ENCODE measurements around the gene GUCA1C.

The GUCA1C gene

DNA sequence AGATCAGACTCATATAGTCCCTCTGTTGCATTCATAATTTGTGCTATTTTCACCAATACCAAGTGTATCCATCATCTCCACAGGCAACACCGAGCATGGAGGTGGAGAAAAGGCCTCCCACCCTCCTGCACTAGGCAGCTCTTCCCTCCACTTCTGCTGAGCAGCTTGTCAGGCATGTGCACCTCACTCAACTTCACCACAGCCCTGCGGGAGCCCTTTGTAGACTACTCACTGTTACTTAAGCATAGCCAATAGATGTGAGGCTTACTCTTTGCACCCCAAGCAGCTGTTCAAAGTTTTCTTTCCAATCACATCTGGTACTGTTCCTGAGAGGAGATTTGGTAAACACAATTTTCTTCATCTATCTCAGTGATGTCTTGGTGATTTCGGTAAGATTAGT lies 16.9 kb upstream of the GUCA1C start:
- TF ChIP-seq, protein P1, sequence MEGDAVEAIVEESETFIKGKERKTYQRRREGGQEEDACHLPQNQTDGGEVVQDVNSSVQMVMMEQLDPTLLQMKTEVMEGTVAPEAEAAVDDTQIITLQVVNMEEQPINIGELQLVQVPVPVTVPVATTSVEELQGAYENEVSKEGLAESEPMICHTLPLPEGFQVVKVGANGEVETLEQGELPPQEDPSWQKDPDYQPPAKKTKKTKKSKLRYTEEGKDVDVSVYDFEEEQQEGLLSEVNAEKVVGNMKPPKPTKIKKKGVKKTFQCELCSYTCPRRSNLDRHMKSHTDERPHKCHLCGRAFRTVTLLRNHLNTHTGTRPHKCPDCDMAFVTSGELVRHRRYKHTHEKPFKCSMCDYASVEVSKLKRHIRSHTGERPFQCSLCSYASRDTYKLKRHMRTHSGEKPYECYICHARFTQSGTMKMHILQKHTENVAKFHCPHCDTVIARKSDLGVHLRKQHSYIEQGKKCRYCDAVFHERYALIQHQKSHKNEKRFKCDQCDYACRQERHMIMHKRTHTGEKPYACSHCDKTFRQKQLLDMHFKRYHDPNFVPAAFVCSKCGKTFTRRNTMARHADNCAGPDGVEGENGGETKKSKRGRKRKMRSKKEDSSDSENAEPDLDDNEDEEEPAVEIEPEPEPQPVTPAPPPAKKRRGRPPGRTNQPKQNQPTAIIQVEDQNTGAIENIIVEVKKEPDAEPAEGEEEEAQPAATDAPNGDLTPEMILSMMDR (IDR thresholded peaks at IDR 0.05; ENCODE audit: insufficient read depth, low read depth, low read length, missing control alignments), result no peak
- H3K4me3 ChIP-seq (ENCODE audit: low read depth, low read length), result no peak overlapping the region
- DNase-seq (ENCODE audit: low read depth), result no peak

DNA sequence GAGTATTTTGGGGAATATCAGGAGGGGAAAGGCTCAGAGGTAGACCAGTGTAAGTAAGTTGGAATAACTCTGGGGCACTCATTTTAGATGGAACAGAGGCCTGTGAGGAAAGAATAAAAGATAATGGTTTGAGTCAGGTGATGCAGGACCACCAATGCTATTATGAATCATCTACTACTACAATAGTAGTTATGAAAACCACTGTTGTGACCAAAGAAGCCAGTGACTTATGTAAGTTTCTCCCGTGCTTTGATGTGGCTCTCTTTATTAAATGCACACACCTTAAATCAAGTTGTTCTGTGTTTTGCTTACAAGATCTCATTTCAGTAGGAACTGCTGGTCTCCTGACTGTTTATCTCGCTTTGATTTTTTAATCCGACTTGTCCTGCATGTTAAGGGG lies 13.1 kb upstream of the GUCA1C start:
- H3K4me3 ChIP-seq (ENCODE audit: low read depth, low read length), result no peak overlapping the region
- TF ChIP-seq, protein P1 (IDR thresholded peaks at IDR 0.05; ENCODE audit: insufficient read depth, low read depth, low read length, missing control alignments), result no peak
- peak; percentile 25 for DNase-seq (ENCODE audit: low read depth)

DNA sequence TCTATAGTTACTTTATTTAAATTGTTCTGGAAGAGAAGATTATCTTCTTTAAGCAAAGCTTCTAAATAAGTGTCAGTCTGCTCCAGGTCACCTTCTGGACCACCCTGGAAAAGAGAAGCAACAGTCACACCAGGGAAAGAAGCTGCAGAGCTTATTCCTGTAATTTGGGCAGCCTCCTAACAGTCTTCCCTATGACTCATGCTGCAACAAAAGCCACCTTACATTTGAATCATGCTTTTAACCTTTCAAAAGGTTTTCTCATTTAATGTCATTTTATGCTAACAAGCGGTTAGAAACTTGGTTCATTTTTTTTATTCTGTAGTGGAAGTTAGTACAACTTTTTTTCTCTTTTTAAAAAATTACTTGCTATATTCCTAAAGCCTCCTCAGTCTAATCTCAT lies 5.3 kb upstream of the GUCA1C start:
- DNase-seq (ENCODE audit: low read depth), result no peak
- TF ChIP-seq, protein P1 (IDR thresholded peaks at IDR 0.05; ENCODE audit: insufficient read depth, low read depth, low read length, missing control alignments), result no peak
- no peak overlapping the region for H3K4me3 ChIP-seq (ENCODE audit: low read depth, low read length)

DNA sequence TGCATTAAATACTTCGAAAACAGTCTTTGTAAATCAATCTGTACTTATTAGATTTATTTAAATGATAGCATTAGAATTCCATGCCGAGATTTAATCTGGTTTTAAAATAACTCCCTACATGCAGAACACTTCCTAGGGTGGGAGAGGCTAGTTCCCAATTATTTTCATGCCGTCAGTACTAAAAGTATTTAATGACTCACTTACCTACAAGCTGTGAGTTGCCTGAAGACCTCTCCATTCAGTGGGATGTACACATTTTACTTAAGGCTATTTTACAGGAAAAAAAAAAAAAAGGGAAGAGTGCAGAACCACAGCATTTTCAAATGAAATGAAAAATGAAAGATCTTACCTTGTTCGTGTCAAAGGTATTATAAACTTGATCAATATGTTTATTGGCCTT lies 469 bp downstream of the GUCA1C start:
- no peak overlapping the region for H3K4me3 ChIP-seq (ENCODE audit: low read depth, low read length)
- TF ChIP-seq, protein P1 (IDR thresholded peaks at IDR 0.05; ENCODE audit: insufficient read depth, low read depth, low read length, missing control alignments), result no peak
- no peak for DNase-seq (ENCODE audit: low read depth)

DNA sequence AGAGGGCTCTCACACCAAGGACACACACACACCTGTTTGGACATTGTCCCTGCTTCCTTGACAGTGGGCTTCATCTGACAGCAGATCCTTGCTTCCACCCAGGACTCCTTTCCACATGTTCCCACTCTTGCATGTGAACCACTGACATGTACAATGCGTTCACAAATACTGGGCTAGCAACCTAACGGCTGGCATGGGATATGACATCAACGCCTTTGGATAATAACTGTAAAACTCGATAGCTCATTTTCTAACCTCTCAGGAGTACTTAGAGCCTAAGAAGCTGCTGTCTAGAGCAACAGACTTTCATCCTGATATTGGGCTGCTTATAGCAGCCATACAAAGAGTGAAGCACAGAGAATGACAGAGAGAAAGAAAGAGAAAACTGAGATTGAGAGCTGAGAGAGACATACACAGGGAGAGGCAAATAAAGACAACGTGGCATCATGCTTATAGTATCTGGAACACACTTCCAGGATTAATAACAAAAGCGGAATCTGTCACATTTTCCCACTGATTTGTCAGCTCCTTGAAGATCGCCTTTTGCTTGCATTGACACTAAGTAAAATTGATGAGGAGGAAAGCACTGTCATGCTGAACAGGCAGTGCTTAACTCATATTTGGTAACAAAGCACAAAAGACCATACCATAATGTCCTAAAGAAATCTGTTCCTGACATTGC lies 1.7 kb downstream of the GUCA1C start:
- TF ChIP-seq, protein P1 (IDR thresholded peaks at IDR 0.05; ENCODE audit: insufficient read depth, low read depth, low read length, missing control alignments), result no peak
- H3K4me3 ChIP-seq (ENCODE audit: low read depth, low read length), result no peak overlapping the region
- no peak for DNase-seq (ENCODE audit: low read depth)

DNA sequence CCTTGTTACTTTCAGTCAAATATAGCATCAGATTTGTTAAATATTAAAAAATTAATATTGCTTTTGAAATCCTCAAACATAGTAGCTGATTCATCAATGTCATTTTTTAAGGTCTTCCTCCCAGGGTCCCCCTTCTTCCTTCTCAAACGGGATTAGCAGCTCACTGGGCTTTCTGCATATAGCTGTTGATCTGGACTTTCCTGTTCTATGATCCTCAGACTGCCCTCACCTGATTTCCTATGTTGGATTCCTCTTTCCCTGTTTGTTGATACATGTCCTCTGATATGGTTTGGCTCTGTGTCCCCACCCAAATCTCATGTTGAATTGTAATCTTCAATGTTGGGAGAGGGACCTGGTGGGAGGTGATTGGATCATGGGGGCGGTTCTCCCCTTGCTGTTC lies 5.8 kb downstream of the GUCA1C start:
- no peak overlapping the region for H3K4me3 ChIP-seq (ENCODE audit: low read depth, low read length)
- no peak for DNase-seq (ENCODE audit: low read depth)
- TF ChIP-seq, protein P1 (IDR thresholded peaks at IDR 0.05; ENCODE audit: insufficient read depth, low read depth, low read length, missing control alignments), result no peak

Measured in GM12865 (cell line).